Measurements from ENCODE around the gene SCAP. TPM values are rescaled to one million over a fixed set of nuclear protein-coding genes. Genes with fewer than 3 reads are reported as not detected.

Gene SCAP
- total and polyA plus RNA-seq, 2 experiments from 2014 or later, result 35.5 to 141 TPM

DNA sequence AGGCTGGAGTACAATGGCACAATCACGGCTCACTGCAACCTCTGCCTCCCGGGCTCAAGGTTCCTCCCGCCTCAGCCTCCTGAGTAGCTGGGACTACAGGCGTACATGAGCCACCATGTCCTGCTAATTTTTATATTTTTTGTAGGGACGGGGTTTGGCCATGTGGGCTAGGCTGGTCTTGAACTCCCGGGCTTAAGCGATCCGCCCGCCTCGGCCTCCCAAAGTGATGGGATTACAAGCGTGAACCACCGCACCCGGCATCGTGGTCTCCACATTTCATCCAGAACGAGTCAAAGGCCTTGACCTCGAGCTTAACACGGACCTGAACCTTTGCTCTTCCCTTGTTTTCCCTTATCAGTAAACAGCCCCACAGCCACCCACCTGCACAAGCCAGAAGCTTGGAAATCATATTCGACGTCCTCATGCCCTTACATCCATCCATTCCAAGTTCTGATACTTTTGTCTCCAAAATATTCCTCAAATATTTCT, 96.3 kb downstream of the SCAP start (continued):
- no peak for TF ChIP-seq ZNF462 (CRISPR knock-in tag; IDR thresholded peaks at IDR 0.05)
- TF ChIP-seq, protein P1, sequence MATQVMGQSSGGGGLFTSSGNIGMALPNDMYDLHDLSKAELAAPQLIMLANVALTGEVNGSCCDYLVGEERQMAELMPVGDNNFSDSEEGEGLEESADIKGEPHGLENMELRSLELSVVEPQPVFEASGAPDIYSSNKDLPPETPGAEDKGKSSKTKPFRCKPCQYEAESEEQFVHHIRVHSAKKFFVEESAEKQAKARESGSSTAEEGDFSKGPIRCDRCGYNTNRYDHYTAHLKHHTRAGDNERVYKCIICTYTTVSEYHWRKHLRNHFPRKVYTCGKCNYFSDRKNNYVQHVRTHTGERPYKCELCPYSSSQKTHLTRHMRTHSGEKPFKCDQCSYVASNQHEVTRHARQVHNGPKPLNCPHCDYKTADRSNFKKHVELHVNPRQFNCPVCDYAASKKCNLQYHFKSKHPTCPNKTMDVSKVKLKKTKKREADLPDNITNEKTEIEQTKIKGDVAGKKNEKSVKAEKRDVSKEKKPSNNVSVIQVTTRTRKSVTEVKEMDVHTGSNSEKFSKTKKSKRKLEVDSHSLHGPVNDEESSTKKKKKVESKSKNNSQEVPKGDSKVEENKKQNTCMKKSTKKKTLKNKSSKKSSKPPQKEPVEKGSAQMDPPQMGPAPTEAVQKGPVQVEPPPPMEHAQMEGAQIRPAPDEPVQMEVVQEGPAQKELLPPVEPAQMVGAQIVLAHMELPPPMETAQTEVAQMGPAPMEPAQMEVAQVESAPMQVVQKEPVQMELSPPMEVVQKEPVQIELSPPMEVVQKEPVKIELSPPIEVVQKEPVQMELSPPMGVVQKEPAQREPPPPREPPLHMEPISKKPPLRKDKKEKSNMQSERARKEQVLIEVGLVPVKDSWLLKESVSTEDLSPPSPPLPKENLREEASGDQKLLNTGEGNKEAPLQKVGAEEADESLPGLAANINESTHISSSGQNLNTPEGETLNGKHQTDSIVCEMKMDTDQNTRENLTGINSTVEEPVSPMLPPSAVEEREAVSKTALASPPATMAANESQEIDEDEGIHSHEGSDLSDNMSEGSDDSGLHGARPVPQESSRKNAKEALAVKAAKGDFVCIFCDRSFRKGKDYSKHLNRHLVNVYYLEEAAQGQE (IDR thresholded peaks at IDR 0.05; ENCODE audit: unreplicated experiment), result no peak
- TF ChIP-seq ZNF331 (CRISPR knock-in tag; IDR thresholded peaks at IDR 0.05; ENCODE audit: low read depth), result no peak
- no peak for TF ChIP-seq EZH2phosphoT487 (IDR thresholded peaks at IDR 0.05; ENCODE audit: unreplicated experiment)
- no peak for TF ChIP-seq JUNB (IDR thresholded peaks at IDR 0.05; ENCODE audit: unreplicated experiment)

DNA sequence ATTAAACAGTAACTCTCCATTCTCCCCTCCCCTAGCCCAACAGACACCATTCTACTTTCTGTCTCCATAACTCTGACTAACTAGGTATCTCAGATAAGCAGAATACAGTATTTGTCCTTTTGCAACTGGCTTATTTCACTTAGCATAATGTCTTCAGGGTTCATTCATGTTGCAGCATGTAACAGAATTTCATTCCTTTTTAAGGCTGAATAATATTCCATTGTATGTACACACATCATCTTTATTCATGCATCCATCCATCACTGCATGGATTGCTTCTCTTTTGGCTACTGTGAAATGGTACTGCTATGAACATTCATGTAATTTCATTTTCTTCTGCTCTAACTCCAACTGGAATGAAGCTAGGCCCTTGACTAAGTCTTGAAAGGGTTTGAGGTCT, 96.9 kb downstream of the SCAP start:
- no peak overlapping the region for H3K4me2 ChIP-seq
- H3K36me3 Mint-ChIP-seq (ENCODE audit: low read depth), result peaks cover 2% of the 10 kb centered on the region; the same call in 2 of the 3 replicates
- ATAC-seq, result no peak
- TF ChIP-seq ZNF462 (CRISPR knock-in tag; IDR thresholded peaks at IDR 0.05), result no peak
- no peak for TF ChIP-seq STAT1 (IDR thresholded peaks at IDR 0.05; ENCODE audit: unreplicated experiment)

More for the DNA sequence above, 96.9 kb downstream of the SCAP start:
- Histone ChIP-seq H3K27ac (ENCODE audit: low read depth) (no peak overlapping the region), H3K36me3 (ENCODE audit: insufficient read depth) (no peaks in the 10 kb centered on the region), H3K4me3 (no peak overlapping the region), H2AFZ (no peak overlapping the region), H4K20me1 (replicated peaks; ENCODE audit: insufficient read depth) (peaks cover 18% of the 10 kb centered on the region; the same call in 1 of the 2 replicates), H3F3A (replicated peaks; ENCODE audit: low read depth) (peaks cover 13% of the 10 kb centered on the region; the same call in 1 of the 2 replicates), H3K27me3 (ENCODE audit: insufficient read depth) (no peaks in the 10 kb centered on the region), H3K4me1 (ENCODE audit: insufficient read depth) (0 out of 2 replicates have a peak, but pooled peaks cover 4% of the 10 kb centered on the region), H3K79me2 (replicated peaks; ENCODE audit: insufficient read depth) (peaks cover 31% of the 10 kb centered on the region), H3K9me2 (ENCODE audit: insufficient read depth) (no peaks in the 10 kb centered on the region)
- H3K4me3 Mint-ChIP-seq, result no peak overlapping the region
- H3K27ac Mint-ChIP-seq, result no peak overlapping the region
- no peak for DNase-seq (ENCODE audit: low spot score)
- H3K4me1 Mint-ChIP-seq, result peaks cover 22% of the 10 kb centered on the region
- peaks cover 16% of the 10 kb centered on the region for H3K27me3 Mint-ChIP-seq (ENCODE audit: insufficient read depth, low read depth, poor library complexity)
- no peaks in the 10 kb centered on the region for H3K9me3 Mint-ChIP-seq
